SK-N-SH treated with all-trans-retinoic acid at 6 μM for 48 hours (cell line): ENCODE measurements around the gene ADAM8.

Experiments used
- ATAC-seq: fragments of 200-7000 bp; cut with Tn5 transposase; 3 replicates; pipeline ENCODE4 v1.9.1; 2020; ENCODE audit warnings: mild to moderate bottlenecking, moderate library complexity
- ARNTL ChIP-seq: fragments of 450-650 bp; formaldehyde crosslinking; IDR thresholded peaks from 2 replicates; pipeline ENCODE4 v1.5.0; 2020; ENCODE audit warnings: low read depth, mild to moderate bottlenecking, moderate library complexity, borderline replicate concordance
- BACH2 ChIP-seq: fragments of 250-450 bp; sonication (Bioruptor Pico); IDR thresholded peaks from 2 replicates; pipeline ENCODE4 v1.9.0; 2021; ENCODE audit warnings: mild to moderate bottlenecking, borderline replicate concordance
- CREB5 ChIP-seq: fragments of 250-450 bp; sonication (Bioruptor Pico); IDR thresholded peaks from 2 replicates; pipeline ENCODE4 v1.5.1; 2020; ENCODE audit warnings: low read depth, mild to moderate bottlenecking, moderate library complexity
- CSDC2 ChIP-seq: fragments of 250-450 bp; sonication (Bioruptor Pico); IDR thresholded peaks from 2 replicates; pipeline ENCODE4 v1.5.0; 2020; ENCODE audit warnings: mild to moderate bottlenecking, moderate library complexity
- CSRNP3 ChIP-seq: fragments of 250-450 bp; sonication (Bioruptor Pico); IDR thresholded peaks from 2 replicates; pipeline ENCODE4 v1.5.1; 2021; ENCODE audit warnings: mild to moderate bottlenecking, moderate library complexity
- ESRRG ChIP-seq: fragments of 250-450 bp; sonication (Bioruptor Pico); IDR thresholded peaks from 2 replicates; pipeline ENCODE4 v1.6.1; 2021; ENCODE audit warnings: mild to moderate bottlenecking
- GLIS3 ChIP-seq: fragments of 250-450 bp; sonication (Bioruptor Pico); IDR thresholded peaks from 2 replicates; pipeline ENCODE4 v1.5.0; 2020; ENCODE audit warnings: mild to moderate bottlenecking, moderate library complexity
- ISL1 ChIP-seq: fragments of 250-450 bp; sonication (Bioruptor Pico); IDR thresholded peaks from 2 replicates; pipeline ENCODE4 v2.1.2; 2022; ENCODE audit warnings: mild to moderate bottlenecking, moderate library complexity
- OSR1 ChIP-seq: fragments of 250-450 bp; sonication (Bioruptor Pico); IDR thresholded peaks from 2 replicates; pipeline ENCODE4 v1.8.0; 2022; ENCODE audit warnings: moderate library complexity, mild to moderate bottlenecking, inconsistent platforms
- PATZ1 ChIP-seq: fragments of 250-450 bp; sonication (Bioruptor Pico); IDR thresholded peaks from 2 replicates; pipeline ENCODE4 v1.8.0; 2020; ENCODE audit warnings: mild to moderate bottlenecking, moderate library complexity, borderline replicate concordance
- POU6F1 ChIP-seq: fragments of 250-450 bp; sonication (Bioruptor Pico); IDR thresholded peaks from 2 replicates; pipeline ENCODE4 v1.8.0; 2021; ENCODE audit warnings: low read depth, mild to moderate bottlenecking, moderate library complexity, borderline replicate concordance
- PPARA ChIP-seq: fragments of 250-450 bp; sonication (Bioruptor Pico); IDR thresholded peaks from 2 replicates; pipeline ENCODE4 v1.5.0; 2020; ENCODE audit warnings: mild to moderate bottlenecking, borderline replicate concordance
- RARB ChIP-seq: fragments of 250-450 bp; sonication (Bioruptor Pico); IDR thresholded peaks from 2 replicates; pipeline ENCODE4 v1.8.0; 2021; ENCODE audit warnings: mild to moderate bottlenecking, moderate library complexity
- SNAI2 ChIP-seq: fragments of 250-450 bp; sonication (Bioruptor Pico); IDR thresholded peaks from 2 replicates; pipeline ENCODE4 v1.5.0; 2020; ENCODE audit warnings: mild to moderate bottlenecking, moderate library complexity
- TCF4 ChIP-seq: fragments of 250-450 bp; sonication (Bioruptor Pico); IDR thresholded peaks from 2 replicates; pipeline ENCODE4 v1.8.0; 2021; ENCODE audit warnings: mild to moderate bottlenecking, moderate library complexity, borderline replicate concordance
- TOX ChIP-seq: fragments of 250-450 bp; sonication (Bioruptor Pico); IDR thresholded peaks from 2 replicates; pipeline ENCODE4 v1.8.0; 2021; ENCODE audit warnings: mild to moderate bottlenecking, moderate library complexity, borderline replicate concordance
- TSHZ2 ChIP-seq: fragments of 250-450 bp; sonication (Bioruptor Pico); IDR thresholded peaks from 2 replicates; pipeline ENCODE4 v1.5.0; 2020; ENCODE audit warnings: mild to moderate bottlenecking, moderate library complexity
- ZC3H10 ChIP-seq: fragments of 250-450 bp; sonication (Bioruptor Pico); IDR thresholded peaks from 2 replicates; pipeline ENCODE4 v1.5.1; 2021; ENCODE audit warnings: mild to moderate bottlenecking, moderate library complexity
- ZFP3 ChIP-seq: fragments of 250-450 bp; sonication (Bioruptor Pico); IDR thresholded peaks from 2 replicates; pipeline ENCODE4 v1.5.0; 2020; ENCODE audit warnings: mild to moderate bottlenecking, moderate library complexity
- ZFP30 ChIP-seq: fragments of 450-650 bp; formaldehyde crosslinking; IDR thresholded peaks from 2 replicates; pipeline ENCODE4 v1.5.0; 2022; ENCODE audit warnings: mild to moderate bottlenecking, moderate library complexity
- ZNF565 ChIP-seq: fragments of 450-650 bp; formaldehyde crosslinking; conservative IDR thresholded peaks from 2 replicates; pipeline ENCODE4 v1.5.0; 2020; ENCODE audit warnings: low read depth, mild to moderate bottlenecking, moderate library complexity
- ZNF70 ChIP-seq: fragments of 450-650 bp; formaldehyde crosslinking; IDR thresholded peaks from 2 replicates; pipeline ENCODE4 v1.5.0; 2020; ENCODE audit warnings: mild to moderate bottlenecking, moderate library complexity
- ZNF8 ChIP-seq: fragments of 450-650 bp; formaldehyde crosslinking; IDR thresholded peaks from 2 replicates; pipeline ENCODE4 v1.5.0; 2020; ENCODE audit warnings: mild to moderate bottlenecking, moderate library complexity

Gene ADAM8

GRCh38 chr10:133254421-133255120 is 22.1 kb downstream of the ADAM8 start (continued):
- TF ChIP-seq CSRNP3 (no peak), ZFP3 (CRISPR knock-in tag) (no peak)
- TF ChIP-seq, all 23 proteins: peak for 0

- TF ChIP-seq ZNF70 (CRISPR knock-in tag) (no peak), ZNF8 (CRISPR knock-in tag) (no peak), ISL1 (no peak), ZC3H10 (CRISPR knock-in tag) (no peak), ARNTL (CRISPR knock-in tag) (no peak), SNAI2 (CRISPR knock-in tag) (no peak), POU6F1 (CRISPR knock-in tag) (no peak), ESRRG (CRISPR knock-in tag) (no peak), RARB (CRISPR knock-in tag) (no peak), TCF4 (CRISPR knock-in tag) (no peak), CREB5 (CRISPR knock-in tag) (no peak), OSR1 (CRISPR knock-in tag) (no peak), TSHZ2 (CRISPR knock-in tag) (no peak), BACH2 (no peak), CSRNP3 (no peak), CSDC2 (CRISPR knock-in tag) (no peak)
- ATAC-seq, result no peak
Measured at GRCh38 chr10:133253361-133253955, 23.2 kb downstream of the ADAM8 start.

GRCh38 chr10:133252223-133252552 is 24.5 kb downstream of the ADAM8 start:
- no peak for ATAC-seq
- TF ChIP-seq POU6F1 (CRISPR knock-in tag), result no peak
- no peak for TF ChIP-seq OSR1 (CRISPR knock-in tag)
- no peak for TF ChIP-seq BACH2
- no peak for TF ChIP-seq ZC3H10 (CRISPR knock-in tag)
- TF ChIP-seq GLIS3 (CRISPR knock-in tag), result no peak
- no peak for TF ChIP-seq ISL1
- no peak for TF ChIP-seq PPARA (CRISPR knock-in tag)
- TF ChIP-seq ZNF8 (CRISPR knock-in tag), result no peak
- no peak for TF ChIP-seq ZNF70 (CRISPR knock-in tag)
- no peak for TF ChIP-seq ZNF565 (CRISPR knock-in tag)
- no peak for TF ChIP-seq ZFP3 (CRISPR knock-in tag)
- TF ChIP-seq RARB (CRISPR knock-in tag), result no peak
- no peak for TF ChIP-seq TOX (CRISPR knock-in tag)
- TF ChIP-seq PATZ1 (CRISPR knock-in tag), result no peak
- TF ChIP-seq ARNTL (CRISPR knock-in tag), result no peak
- no peak for TF ChIP-seq ZFP30 (CRISPR knock-in tag)
- TF ChIP-seq CSRNP3, result no peak
- TF ChIP-seq SNAI2 (CRISPR knock-in tag), result no peak
